Testis (tissue), 2 donors: Measurements from ENCODE around the gene PRR27.

Experiments used
- CTCF ChIP-seq, 3 experiments: fragments of 450-650 bp in 2 of 3; fragments of 200-600 bp in 1 of 3; sonication (generic) in 1 of 3; IDR thresholded peaks; one replicate each; pipeline ENCODE4 v1.5.1; 2016 to 2019; ENCODE audit warnings: antibody characterized with exemption in 3 of 3, mild to moderate bottlenecking in 2 of 3, moderate library complexity in 1 of 3
- POLR2A ChIP-seq: fragments of 450-650 bp; IDR thresholded peaks from one replicate; pipeline ENCODE4 v1.6.1; 2017; ENCODE audit warnings: antibody characterized with exemption, mild to moderate bottlenecking, moderate library complexity

GRCh38 chr4:70195425-70195824 lies 41.4 kb downstream of the PRR27 start, which contains the start of gene ODAM:
- TF ChIP-seq CTCF (IDR thresholded peaks at IDR 0.05) (no peak), POLR2A (no peak)
